ENCODE measurements around the gene PXMP2. TPM values are rescaled to one million over a fixed set of nuclear protein-coding genes. Genes with fewer than 3 reads are reported as not detected.

PXMP2 gene
- total RNA-seq, 4 donors from 2014 or later, result 40.8 to 72.5 (median 62.3) TPM

DNA sequence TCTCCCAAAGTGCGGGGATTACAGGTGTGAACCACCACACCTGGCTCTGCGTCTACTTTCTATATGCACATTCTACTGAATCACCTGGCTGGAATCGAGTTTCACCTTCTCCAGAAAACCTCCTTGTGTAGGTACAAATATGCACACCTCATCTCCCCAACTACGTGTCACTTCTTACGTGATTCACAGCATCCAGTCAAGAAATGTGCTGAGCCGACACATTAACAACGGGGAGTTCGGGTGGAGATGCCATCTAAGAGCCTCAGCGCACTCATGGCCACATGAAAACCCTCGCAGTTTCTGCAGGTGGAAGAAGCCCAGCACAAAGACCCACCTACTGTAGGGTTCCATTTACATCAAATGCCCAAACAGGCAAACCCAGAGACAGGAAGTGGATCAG lies 39.5 kb upstream of the PXMP2 start:
- H3K27ac ChIP-seq, result no peak overlapping the region
- WGBS, 2 donors, result 95 to 96% methylated on average over 10 of the region's 10 CpGs
- peaks cover 0 to 83% (median 8%) of the 10 kb centered on the region in 3 donors for H3K36me3 ChIP-seq
- H3K4me1 ChIP-seq, result no peaks in the 10 kb centered on the region
- H3K4me3 ChIP-seq, result no peak overlapping the region
- no peak for DNase-seq (ENCODE audit: low spot score in 2 of 2)
- no peaks in the 10 kb centered on the region for H3K27me3 ChIP-seq
- no peaks in the 10 kb centered on the region for H3K9me3 ChIP-seq
- TF ChIP-seq, protein P1, sequence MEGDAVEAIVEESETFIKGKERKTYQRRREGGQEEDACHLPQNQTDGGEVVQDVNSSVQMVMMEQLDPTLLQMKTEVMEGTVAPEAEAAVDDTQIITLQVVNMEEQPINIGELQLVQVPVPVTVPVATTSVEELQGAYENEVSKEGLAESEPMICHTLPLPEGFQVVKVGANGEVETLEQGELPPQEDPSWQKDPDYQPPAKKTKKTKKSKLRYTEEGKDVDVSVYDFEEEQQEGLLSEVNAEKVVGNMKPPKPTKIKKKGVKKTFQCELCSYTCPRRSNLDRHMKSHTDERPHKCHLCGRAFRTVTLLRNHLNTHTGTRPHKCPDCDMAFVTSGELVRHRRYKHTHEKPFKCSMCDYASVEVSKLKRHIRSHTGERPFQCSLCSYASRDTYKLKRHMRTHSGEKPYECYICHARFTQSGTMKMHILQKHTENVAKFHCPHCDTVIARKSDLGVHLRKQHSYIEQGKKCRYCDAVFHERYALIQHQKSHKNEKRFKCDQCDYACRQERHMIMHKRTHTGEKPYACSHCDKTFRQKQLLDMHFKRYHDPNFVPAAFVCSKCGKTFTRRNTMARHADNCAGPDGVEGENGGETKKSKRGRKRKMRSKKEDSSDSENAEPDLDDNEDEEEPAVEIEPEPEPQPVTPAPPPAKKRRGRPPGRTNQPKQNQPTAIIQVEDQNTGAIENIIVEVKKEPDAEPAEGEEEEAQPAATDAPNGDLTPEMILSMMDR (IDR thresholded peaks at IDR 0.05), result no peak
- TF ChIP-seq EP300 (IDR thresholded peaks at IDR 0.05), result no peak
- no peak for TF ChIP-seq POLR2A (IDR thresholded peaks at IDR 0.05)

DNA sequence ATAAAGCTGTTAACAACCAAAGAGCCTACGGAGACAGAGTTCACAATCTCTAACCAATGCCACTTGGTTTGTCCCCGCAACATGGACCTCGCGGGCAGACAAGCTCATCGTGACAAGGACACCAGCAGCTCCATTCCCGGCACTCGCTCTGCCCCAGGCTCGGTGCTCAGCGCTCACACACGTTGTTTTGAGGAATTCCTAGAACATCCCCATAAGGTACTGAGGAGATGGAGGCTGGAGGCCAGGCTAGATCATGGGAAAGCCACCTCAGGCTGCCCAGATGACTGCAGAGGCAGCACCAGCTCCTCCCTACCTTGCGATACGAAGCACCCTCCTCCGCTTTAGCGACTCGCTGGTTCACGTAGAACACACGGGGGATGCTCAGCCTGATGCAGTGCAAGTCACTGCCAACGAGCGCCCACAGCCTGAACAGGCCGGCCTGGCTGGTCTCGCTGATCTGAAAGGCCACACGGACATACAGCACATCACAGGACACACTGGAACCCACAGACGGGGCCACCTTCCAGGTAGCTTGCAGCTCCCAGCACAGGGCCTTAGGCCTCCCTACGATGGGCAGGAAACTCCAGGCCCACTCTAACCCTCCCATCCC lies 38.7 kb upstream of the PXMP2 start:
- H3K27ac ChIP-seq, result no peak overlapping the region
- 94 to 95% methylated on average over 24 of the region's 24 CpGs for WGBS, 2 donors
- peaks cover 0 to 83% (median 8%) of the 10 kb centered on the region in 3 donors for H3K36me3 ChIP-seq
- TF ChIP-seq, protein P1 (IDR thresholded peaks at IDR 0.05), result no peak
- TF ChIP-seq EP300 (IDR thresholded peaks at IDR 0.05) (no peak), POLR2A (IDR thresholded peaks at IDR 0.05) (no peak)
- H3K27me3 ChIP-seq, result no peaks in the 10 kb centered on the region
- H3K4me3 ChIP-seq, result no peak overlapping the region
- no peaks in the 10 kb centered on the region for H3K4me1 ChIP-seq
- no peak for DNase-seq (ENCODE audit: low spot score in 2 of 2)
- H3K9me3 ChIP-seq, result no peaks in the 10 kb centered on the region

DNA sequence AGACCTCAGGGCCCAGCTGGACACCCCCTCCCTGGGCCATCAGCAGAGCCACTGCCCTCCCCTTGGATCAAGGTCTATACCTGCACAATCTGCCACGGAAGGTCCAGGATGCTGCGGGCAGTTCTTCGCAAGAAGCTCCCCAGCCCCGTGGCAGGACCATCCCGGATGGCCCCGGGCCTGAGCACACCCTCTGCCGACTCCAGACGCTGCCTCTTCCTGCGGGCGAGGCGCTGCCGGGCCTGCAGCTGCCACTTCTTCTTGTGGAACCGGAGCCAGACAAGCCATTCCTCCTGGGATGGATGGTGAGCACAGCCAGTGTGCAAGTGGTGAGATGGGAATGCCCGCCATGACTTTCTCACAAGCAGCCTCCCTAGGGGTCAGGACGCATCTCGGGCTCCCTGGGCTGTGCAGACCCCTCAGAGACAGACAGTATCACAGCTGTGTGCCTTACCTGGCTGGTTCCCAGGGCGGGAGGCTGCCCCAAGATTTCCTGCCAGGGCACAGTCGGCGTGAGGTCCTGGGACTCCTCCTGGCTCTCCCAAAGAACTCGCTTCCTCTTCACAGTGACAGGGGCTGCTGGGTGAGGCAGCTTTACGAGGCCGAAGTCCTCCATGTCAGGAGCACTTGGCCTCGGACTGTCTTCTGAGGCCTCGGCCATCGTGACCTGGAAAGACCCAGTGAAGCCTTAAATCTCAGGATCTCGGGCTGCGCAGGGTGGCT lies 38.0 kb upstream of the PXMP2 start:
- no peak overlapping the region for H3K27ac ChIP-seq
- peaks cover 0 to 86% (median 8%) of the 10 kb centered on the region in 3 donors for H3K36me3 ChIP-seq
- H3K9me3 ChIP-seq, result no peaks in the 10 kb centered on the region
- no peaks in the 10 kb centered on the region for H3K4me1 ChIP-seq
- no peaks in the 10 kb centered on the region for H3K27me3 ChIP-seq
- WGBS, 2 donors, result 88 to 91% methylated on average over 24 to 26 of the region's 27 CpGs
- no peak for DNase-seq (ENCODE audit: low spot score in 2 of 2)
- no peak overlapping the region for H3K4me3 ChIP-seq
- no peak for TF ChIP-seq EP300 (IDR thresholded peaks at IDR 0.05)
- TF ChIP-seq, protein P1 (IDR thresholded peaks at IDR 0.05), result no peak

DNA sequence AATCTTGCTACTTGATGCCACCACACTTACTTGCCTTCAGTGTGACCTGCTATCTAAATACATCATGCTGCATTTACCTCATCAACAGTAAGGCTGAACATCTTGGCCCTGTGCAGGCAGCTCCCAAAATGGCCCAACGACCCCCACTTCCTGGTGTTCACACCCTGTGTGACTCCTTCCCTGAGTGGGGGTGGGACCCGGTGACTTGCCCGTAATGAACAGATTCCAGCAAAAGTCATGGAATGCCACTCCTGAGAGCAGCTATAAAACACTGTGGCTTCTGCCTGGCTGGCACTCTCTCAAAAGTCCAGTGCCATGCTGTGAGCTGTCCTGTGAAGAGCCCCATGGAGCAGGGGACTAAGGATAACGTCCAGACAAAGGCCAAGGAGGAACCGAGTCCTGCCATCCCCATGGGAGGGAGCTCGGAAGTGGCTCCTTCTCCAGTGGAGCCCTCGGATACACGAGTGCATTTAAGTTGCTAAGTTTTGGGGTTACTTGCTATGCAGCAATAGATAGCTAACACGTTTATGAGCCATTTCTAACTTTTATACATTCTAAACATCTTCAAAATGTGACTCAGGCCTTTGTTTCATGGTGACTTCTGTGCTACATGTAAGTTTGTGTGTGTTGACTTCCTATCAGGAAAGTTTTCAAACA lies 35.8 kb upstream of the PXMP2 start:
- Histone ChIP-seq H3K4me3 (no peak overlapping the region), H3K27ac (no peak overlapping the region), H3K9me3 (no peaks in the 10 kb centered on the region), H3K27me3 (no peaks in the 10 kb centered on the region), H3K4me1 (no peaks in the 10 kb centered on the region), H3K36me3 (peaks cover 0 to 94% (median 9%) of the 10 kb centered on the region in 3 donors)
- no peak for TF ChIP-seq POLR2A (IDR thresholded peaks at IDR 0.05)
- TF ChIP-seq, protein P1 (IDR thresholded peaks at IDR 0.05), result no peak
- TF ChIP-seq EP300 (IDR thresholded peaks at IDR 0.05), result no peak
- no peak for DNase-seq (ENCODE audit: low spot score in 2 of 2)
- 72% methylated on average over 9 of the region's 9 CpGs for WGBS, 2 donors

Data from tibial nerve (tissue), 4 donors.